HuH-7 (cell line): ENCODE results near the gene KIF3A.
"Not testable (repeated sequence)": the region's sequence is repeated elsewhere in the genome, so short reads cannot be mapped to it uniquely, and the experiment has no call there.

Experiments
- DNase-seq: peaks from one replicate; pipeline ENCODE4 v3.0.0; 2011; ENCODE audit warnings: low spot score

Gene KIF3A

DNA sequence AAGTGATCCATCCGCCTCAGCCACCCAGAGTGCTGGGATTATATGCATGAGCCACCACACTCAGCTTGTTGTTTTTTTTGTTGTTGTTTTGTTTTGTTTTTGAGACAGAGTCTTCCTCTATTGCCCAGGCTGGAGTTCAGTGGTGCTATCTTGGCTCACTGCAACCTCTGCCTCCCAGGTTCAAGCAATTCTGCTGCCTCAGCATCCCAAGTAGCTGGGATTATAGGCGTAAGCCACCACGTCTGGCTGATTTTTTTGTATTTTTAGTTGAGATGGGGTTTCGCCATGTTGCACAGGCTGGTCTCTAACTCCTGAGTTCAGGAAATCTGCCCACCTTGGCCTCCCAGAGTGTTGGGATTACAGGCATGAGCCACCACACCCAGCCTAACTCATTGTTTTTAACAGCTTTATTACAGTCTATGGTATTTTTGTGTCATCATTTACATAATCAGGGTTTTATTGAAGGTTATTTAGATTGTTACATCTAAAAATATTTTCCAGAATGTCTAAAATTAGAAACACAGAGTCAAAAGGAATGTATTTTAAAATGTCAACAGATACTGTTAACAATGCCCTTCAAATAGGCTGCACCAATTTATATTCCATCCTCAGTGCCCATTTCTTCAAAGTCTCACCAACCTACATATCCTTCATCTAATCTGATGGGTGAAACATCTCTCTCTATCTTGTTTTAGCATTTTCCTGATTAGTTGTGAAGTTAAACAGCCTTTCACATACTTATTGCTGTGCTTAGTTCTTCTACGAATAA is 18.6 kb downstream of the KIF3A start:
- no peak for DNase-seq

DNA sequence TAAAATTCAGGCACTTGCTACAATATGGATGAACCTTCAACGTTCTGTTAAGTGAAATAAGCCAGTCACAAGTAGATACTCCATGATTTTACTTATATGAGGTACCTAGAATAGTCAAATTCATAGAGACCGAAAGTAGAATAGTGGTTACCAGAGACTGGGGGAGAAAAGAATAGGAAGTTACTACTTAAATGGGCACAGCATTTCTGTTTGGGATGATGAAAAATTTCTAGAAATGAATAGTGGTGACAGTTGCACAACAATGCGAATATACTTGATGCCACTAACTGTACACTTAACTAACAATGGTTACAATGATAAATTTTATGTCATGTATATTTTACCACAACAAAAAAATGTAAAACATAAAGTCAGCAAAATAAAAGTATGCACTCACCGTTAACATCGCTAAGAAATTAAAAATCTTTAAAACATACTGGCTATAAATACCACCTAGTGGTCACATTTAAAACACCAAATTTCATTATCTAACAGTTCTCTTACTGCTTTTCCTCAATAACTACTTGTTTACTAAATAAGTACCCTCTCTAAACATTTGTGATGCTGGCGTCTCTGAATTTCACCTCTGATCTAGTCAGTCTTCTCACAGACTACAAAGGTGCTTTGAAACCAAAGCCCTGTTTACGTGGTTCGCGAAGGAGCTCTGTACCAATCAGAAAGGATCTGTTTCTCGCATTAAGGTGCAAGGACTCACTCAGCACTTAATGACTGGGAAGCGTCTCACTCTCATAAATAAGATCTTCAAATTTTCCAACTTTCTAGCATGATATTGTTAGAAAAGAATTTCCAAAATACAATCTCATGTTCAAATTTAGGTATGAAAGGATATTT is 22.7 kb downstream of the KIF3A start:
- DNase-seq: no peak

DNA sequence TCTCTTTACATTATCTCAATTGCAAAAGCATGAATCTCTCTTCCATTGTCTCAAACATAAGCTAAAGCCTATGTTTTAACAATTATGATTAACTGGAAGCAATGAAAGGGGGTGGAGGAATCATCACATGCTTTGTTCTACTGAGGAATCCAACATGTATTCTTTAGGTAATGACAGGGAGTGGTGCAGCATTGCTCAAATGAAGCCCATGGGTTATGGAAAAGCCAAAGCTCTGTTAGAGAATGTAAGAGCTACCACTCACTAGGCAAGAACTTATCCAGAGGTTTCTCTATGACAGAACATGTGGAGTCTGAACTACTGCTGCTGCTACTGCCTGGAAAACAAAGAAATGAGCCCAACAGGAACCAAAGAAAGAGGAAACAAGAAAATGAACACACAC is 28.7 kb downstream of the KIF3A start:
- DNase-seq: no peak

DNA sequence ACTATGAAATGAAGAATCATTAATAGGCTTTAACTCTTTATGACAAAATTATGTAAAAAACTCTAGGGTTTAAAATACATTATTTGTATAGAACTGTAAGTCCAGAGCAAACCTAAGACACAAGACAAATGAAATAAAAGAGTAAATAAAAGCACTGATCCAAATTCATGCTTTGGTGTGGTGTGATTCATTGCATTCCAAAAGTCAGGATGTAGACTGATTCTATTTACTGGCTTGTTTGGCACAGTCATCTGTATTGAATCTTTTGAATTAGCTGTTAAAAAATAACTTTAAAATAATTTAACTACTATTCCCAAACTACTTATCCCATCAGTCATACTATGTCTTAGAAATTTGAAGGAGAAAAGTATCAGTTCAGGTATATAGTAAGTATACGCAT is 32.5 kb downstream of the KIF3A start:
- no peak for DNase-seq

DNA sequence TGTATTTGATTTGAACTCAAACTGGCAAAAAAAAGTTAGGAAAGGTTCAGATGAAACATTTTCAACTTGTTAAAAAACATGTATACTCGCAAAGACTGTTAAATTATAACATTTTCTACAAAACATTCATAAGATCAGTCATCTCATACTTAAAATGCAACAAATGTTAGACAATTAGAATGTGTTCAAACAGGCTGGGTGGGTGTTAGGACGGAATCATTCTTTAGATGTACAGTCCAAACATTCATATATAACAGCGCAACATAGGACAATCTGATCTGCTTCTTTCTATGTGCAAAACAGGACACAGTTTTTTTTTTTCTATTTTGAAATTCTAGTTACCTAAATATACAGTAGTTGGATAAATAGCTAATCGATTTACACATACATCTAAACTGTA is 41.4 kb downstream of the KIF3A start:
- no peak for DNase-seq

DNA sequence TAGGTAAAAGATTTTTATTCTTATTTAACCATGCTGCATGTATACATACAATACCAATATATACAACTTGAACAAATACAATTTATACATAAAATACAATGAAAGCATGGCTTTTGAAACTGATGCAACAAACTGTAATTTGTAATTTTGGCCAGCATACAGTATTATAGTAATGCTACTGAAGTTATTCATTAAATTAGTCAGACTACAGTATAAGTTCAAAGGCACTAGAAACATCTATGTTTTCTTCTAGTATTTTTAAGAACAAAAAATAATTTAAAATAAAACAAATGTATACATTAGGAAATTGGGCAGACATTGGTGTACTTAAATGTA is 44.7 kb downstream of the KIF3A start:
- no peak for DNase-seq

DNA sequence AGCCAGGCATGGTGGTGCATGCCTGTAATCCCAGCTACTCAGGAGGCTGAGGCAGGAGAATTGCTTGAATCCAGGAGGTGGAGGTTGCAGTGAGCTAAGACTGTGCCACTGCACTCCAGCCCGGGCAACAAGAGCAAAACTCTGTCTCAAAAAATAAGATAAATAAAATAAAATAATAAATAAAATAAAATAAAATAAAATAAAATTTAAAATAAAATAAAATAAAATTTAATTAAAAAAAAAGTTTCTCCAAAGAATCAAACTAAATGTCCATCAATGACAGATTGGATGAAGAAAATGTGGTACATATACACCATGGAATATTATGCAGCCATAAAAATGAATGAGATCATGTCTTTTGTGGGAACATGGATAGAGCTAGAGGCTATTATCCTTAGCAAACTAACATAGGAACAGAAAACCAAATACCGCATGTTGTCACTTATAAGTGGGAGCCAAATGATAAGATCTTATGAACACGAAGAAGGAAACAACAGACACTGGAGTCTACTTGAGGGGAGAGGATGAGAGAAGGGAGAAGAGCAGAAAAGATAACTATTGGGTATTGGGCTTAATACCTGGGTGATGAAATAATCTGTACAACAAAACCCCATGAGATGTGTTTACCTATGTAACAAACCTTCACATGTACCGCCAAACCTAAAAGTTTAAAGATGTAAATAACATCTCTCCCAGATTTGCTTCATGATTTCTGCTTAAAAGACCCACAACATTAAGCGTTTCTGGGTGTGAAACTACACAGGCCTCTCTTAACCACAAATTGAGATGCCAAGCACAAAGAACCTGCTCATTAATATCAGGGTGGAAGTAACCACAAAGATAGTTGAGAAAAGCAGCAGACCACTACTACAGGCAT is 45.4 kb downstream of the KIF3A start:
- not testable (repeated sequence) for DNase-seq

DNA sequence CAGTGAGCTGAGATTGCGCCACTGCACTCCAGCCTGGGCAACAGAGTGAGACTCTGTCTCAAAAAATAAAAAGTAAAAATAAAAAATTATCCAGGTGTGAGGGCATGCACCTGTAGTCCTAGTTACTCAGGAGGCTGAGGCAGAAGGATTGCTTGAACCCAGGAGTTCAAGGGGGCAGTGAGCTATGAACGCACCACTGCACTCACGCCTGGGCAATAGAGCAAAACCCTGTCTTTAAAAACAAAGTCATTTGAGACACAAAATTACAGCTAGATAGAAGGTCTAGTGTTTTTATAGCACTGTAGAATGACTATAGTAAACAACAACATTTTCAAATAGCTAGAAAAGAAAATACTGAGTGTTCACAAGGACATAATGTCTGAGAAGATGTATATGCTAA is 47.2 kb downstream of the KIF3A start:
- no peak for DNase-seq

DNA sequence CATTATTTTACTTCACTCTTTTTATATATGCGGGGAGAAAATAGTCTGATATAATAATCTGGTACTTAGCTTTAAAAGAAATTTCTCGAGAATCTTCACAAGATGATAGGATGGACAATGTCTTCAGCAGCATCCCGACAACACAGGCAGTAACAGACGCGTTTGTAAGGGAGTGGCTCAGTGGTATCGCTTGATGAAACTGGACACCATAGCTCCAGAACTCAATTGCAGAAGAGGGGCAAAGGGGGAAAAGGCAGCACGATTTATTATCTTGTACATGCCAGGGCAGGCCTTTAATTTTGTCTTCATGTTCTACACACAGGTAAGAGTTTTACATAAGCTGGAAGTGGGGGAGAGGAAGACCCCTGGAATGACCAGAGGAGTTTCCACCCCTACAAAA is 47.8 kb downstream of the KIF3A start:
- no peak for DNase-seq

DNA sequence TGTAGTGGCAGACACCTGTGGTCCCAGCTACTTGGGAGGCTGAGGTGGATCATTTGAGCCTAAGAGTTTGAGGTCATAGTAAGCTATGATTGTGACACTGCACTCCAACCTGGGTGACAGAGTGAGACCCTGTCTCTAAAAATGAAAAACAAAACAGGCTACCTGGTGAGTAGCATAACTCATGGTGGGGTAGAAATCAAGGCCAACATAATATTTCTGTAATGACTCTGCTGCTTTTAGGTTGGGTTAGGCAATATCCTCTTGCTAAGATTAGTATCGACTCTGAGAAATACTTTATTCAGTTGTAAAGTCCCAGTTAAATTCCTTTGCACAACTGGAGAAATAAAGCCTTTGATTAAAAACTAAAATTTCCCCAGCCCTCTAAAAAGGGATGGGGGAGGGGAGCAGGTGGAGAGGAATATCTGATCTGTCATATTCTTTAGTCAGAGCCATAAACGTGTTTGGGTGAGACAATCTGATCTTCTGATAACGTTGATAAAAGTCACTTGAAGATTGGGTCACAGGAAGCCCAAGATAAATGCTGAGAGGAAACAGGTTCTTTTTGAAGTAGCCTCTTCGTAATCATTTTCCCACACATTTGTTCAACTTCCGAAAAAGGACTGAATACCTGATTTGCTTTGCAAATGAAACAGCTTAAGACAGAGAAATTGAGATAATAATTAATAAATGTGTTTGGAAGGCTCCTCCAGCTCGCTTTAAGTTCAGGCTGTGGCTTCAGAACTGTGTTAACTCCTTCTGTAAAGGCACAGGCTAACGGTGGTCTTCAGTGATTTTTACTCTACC is 48.6 kb downstream of the KIF3A start:
- no peak for DNase-seq

DNA sequence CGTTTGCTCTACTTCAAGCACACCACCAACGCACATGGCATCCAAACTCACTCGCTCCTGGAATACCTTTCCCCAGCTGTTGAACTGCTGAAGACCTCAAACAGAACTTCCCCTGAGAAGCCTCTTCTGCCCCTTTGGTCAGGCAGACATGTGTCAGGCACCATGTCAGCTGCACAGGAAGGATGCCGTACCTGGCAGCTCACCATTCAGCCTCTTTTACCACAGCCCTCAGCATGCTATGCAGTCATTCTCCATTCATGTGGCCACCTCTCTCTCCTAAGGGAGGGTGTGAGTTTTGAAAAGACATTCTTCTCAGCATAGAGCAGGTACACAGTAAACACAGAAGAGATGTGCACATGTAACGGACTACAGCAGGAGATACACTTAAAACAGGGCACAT is 49.4 kb downstream of the KIF3A start:
- DNase-seq: no peak

DNA sequence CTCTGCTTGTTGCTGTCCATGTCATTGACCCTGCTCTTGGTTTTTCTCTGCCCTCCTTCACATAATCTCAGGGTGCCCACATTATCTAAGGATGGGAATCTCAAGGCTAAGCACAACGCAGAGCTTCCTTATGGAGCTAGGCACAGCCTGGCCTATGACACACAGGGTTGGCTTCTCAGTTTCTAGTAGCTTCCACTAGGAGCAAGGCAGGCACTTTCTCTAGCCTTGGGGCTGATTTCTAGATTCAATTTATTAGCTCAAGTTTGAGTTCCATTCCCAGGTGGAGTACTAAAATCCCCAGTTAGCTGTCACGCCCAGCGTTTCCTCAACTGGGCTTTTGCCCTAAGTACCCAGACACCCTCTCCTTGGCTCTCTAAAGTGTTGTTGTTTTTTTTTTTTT is 51.2 kb downstream of the KIF3A start:
- no peak for DNase-seq

DNA sequence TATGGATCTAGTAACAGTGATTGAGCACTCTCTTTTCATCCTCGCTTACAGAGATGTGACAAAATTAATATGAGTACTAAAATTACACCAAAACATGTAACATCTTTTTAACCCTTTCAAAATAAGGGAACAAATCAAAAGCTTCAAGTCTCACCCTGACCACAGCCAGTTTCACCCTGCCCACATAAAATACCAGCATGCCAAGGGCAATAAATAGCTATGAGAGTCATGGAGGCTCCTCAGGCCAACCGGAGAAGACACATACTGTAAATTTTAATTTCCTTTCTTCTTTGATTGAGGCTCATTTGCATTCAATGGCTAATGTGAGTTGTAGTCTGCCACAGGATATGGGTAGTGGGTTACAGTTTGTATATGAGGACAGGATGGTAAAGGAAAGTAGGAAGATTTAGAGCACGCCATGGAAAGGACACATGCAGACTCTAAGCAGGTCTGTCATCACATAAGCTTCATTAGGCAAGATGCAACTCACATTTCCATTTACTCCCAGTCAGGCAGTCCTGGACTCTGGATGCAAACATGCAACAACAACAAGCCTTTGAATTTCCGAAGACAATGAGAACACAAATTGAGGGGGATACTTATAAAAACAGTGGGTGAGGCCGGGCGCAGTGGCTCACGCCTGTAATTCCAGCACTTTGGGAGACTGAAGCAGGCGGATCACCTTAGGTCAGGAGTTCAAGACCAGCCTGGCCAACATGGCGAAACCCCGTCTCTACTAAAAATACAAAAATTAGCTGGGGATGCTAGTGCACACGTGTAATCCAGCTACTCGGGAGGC is 52.2 kb downstream of the KIF3A start:
- DNase-seq: no peak

DNA sequence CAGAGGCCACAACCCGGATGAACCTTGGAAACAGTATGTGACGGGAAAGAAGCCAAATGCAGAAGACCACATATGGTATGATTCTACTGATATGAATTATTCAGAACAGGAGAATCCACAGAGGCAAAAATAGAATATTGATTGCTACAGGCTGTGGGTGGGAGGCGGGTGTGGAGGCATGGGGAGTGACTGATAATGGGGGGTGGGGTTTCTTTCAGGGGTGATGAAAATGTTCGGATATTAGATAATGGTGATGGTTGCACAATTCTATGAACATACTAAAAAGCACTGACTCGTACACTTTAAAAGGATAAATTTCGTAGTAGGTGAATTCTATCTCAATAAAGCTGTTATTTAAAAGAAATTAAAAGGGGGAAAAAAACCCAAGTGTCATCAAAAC is 52.9 kb downstream of the KIF3A start:
- DNase-seq: no peak

DNA sequence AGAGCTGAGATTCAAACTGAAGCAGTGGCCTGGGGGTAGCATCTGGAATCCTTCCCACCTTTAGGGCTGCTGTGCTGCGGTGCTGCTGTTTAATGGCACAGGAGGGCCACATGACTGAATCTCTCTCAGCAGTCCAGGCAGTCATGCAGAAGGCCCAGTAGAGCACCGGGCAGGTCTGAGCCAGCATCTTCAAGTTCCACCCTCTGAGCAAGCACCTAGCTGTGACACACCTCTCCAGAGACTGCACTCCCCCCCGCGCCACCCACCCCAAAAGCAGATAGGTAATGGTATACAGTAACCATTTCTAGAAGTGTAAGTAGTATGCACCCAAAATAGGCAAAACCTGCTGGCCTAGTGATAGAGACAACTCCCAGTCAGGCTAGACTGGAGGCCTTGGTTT is 55.4 kb downstream of the KIF3A start:
- no peak for DNase-seq

DNA sequence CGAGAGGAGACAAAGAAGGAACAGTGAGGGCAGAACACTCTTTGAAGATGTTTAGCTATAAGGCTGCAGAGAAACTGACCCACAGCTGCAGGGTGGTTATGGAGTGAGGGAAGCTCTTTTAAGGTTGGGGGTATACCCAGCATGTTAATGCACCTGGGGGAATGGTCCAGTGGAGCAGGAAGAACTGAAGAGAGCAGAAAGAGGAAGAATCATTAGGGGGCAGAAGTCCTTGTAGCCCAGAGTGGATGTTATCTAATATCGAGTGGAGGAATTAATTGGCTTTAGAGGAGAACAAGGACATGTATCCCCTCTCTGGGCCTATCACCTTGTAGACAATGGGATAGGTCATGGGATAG is 55.9 kb downstream of the KIF3A start:
- no peak for DNase-seq

DNA sequence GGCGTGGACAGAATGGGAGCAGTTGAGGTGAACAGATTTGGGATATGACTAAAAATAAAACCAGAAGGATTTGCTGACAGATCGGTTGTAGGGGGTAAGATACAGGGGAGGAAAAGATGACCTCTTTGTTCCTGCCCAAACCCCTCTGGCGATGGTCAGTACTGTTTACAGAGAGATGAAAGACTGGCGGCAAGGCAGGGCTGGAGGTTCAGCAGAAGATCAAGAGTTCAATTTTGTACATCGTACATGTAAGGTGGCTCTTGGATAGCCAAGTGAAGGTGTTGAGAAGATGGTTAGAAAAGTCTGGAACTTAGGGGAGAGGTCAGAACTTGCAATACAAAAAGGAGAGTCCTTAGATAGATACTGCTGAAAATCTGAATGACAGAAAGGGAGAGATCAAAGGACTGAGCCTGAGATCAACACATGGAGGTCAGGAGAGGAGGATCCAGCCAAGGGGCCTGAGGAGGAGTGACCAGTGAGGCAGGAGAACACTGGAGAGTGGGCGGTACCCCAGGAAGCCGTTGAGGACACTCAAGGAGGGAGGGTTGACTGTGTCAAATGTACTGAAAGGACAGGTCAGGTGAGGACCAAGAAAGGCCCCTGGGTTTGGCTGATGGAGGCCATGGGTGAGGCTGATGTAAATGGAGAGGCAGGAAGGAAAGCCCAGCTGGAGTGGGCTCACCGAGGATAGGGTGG is 56.4 kb downstream of the KIF3A start:
- DNase-seq: no peak

DNA sequence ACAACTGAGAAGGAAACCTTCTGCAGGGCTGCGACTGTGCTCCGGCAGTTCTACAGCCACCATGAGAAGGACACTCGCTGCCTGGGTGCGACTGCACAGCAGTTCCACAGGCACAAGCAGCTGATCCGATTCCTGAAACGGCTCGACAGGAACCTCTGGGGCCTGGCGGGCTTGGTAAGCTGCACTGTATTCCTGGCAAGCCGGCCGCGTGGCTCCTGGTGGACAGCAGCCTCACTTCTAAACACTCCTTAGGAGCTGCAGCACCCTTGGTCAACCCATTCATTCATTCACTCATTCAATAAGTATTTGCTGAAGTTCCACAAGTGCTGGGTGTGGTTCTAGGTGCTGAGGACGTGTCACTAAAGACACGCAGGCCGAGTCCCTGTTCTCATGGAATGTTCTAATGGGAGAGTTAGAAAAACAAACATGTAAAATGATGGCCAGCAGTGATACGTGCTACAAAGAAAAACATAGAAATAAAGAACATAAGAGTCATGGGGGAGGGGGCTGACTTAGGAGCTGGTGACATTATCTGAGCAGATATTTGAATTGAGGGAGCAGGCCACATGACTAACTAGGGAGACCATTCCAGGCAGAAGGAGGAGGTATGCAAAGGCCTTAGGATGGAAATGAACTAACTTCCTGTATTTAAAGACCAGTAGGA is 57.5 kb downstream of the KIF3A start:
- DNase-seq: no peak

DNA sequence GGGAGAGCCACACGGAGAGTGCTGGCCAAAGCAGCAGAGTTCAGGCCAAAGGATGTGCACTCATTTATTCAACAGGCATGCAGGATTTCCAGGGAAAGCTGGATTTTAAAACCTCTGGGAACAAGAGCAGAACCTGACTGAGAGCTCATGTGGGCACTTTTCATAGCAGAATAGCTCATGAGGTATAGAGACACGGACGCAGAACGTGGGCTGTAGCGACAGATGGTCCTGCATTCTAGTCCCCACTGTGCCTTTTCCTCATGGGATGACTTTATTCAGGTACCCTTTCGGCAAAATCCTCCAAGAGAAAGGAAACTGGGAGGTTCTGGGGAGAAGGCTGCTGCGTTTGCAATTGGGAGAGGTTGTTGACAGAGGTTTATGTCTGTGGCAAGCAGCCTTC is 58.2 kb downstream of the KIF3A start:
- DNase-seq: no peak

DNA sequence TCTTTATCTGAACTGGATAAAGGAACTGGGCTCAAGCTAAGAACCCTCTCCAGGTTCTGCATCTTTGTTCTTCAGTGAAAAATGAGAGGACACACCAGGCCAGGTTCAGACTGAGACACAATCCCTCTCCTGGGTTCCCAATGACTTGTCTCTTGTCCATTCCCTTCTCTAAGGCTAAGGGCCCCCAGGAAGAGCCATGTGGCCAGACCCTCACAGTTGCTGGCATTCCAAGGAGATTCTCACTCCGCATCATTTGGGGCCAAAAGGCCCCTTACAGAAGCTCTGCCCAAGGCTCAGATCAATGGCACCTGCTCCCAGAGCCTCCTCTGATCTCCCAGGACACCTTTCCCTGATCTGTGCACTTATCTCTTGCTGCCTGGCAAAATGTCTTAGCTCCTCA is 58.6 kb downstream of the KIF3A start:
- no peak for DNase-seq
